ENCODE data around the gene DPF1.

DPF1 gene

GRCh38 chr19:38216785-38217641 is 7.0 kb downstream of the DPF1 start:
- Histone ChIP-seq H3K4me3 (ENCODE audit: low read depth in 1 of 2, low read length in 2 of 2) (no peak overlapping the region), H3K9ac (ENCODE audit: low read length) (no peak overlapping the region), H3K27ac (ENCODE audit: low read depth, low read length) (no peak overlapping the region), H3K36me3 (ENCODE audit: insufficient read depth, low read length) (no peaks in the 10 kb centered on the region), H3K27me3 (ENCODE audit: control insufficient read depth in 1 of 2, insufficient read depth in 2 of 2, low read length in 2 of 2) (peaks cover 7 to 26% of the 10 kb centered on the region in 2 donors), H3K4me1 (ENCODE audit: insufficient read depth, low read length) (no peaks in the 10 kb centered on the region), H3K9me3 (ENCODE audit: low read length) (no peaks in the 10 kb centered on the region)

GRCh38 chr19:38213911-38214625 is 10.0 kb downstream of the DPF1 start:
- H3K27ac ChIP-seq (ENCODE audit: low read depth, low read length): no peak overlapping the region
- H3K4me1 ChIP-seq (ENCODE audit: insufficient read depth, low read length): peaks cover 19% of the 10 kb centered on the region
- H3K9ac ChIP-seq (ENCODE audit: low read length): no peak overlapping the region
- peaks cover 9 to 48% of the 10 kb centered on the region in 2 donors for H3K27me3 ChIP-seq (ENCODE audit: control insufficient read depth in 1 of 2, insufficient read depth in 2 of 2, low read length in 2 of 2)
- H3K9me3 ChIP-seq (ENCODE audit: low read length): no peaks in the 10 kb centered on the region
- no peak overlapping the region for H3K4me3 ChIP-seq (ENCODE audit: low read depth in 1 of 2, low read length in 2 of 2)
- no peaks in the 10 kb centered on the region for H3K36me3 ChIP-seq (ENCODE audit: insufficient read depth, low read length)

- Histone ChIP-seq H3K9me3 (ENCODE audit: low read length) (no peaks in the 10 kb centered on the region), H3K4me3 (ENCODE audit: low read depth in 1 of 2, low read length in 2 of 2) (no peak overlapping the region), H3K27me3 (ENCODE audit: control insufficient read depth in 1 of 2, insufficient read depth in 2 of 2, low read length in 2 of 2) (peaks cover 12 to 44% of the 10 kb centered on the region in 2 donors), H3K9ac (ENCODE audit: low read length) (no peak overlapping the region), H3K4me1 (ENCODE audit: insufficient read depth, low read length) (peaks cover 19% of the 10 kb centered on the region), H3K27ac (ENCODE audit: low read depth, low read length) (no peak overlapping the region), H3K36me3 (ENCODE audit: insufficient read depth, low read length) (no peaks in the 10 kb centered on the region)
Observed at GRCh38 chr19:38213469-38213868, 10.6 kb downstream of the DPF1 start.

GRCh38 chr19:38211766-38212165 is 12.3 kb downstream of the DPF1 start:
- H3K4me3 ChIP-seq (ENCODE audit: low read depth in 1 of 2, low read length in 2 of 2): no peak overlapping the region
- peaks cover 12 to 35% of the 10 kb centered on the region in 2 donors for H3K27me3 ChIP-seq (ENCODE audit: control insufficient read depth in 1 of 2, insufficient read depth in 2 of 2, low read length in 2 of 2)
- H3K9me3 ChIP-seq (ENCODE audit: low read length): no peaks in the 10 kb centered on the region
- peaks cover 19% of the 10 kb centered on the region for H3K4me1 ChIP-seq (ENCODE audit: insufficient read depth, low read length)
- H3K36me3 ChIP-seq (ENCODE audit: insufficient read depth, low read length): no peaks in the 10 kb centered on the region
- H3K27ac ChIP-seq (ENCODE audit: low read depth, low read length): no peak overlapping the region
- no peak overlapping the region for H3K9ac ChIP-seq (ENCODE audit: low read length)

- no peak overlapping the region for H3K4me3 ChIP-seq (ENCODE audit: low read depth in 1 of 2, low read length in 2 of 2)
- H3K27ac ChIP-seq (ENCODE audit: low read depth, low read length): no peak overlapping the region
- no peaks in the 10 kb centered on the region for H3K9me3 ChIP-seq (ENCODE audit: low read length)
- peaks cover 12 to 35% of the 10 kb centered on the region in 2 donors for H3K27me3 ChIP-seq (ENCODE audit: control insufficient read depth in 1 of 2, insufficient read depth in 2 of 2, low read length in 2 of 2)
- peaks cover 19% of the 10 kb centered on the region for H3K4me1 ChIP-seq (ENCODE audit: insufficient read depth, low read length)
- H3K36me3 ChIP-seq (ENCODE audit: insufficient read depth, low read length): no peaks in the 10 kb centered on the region
- H3K9ac ChIP-seq (ENCODE audit: low read length): no peak overlapping the region
Observed at GRCh38 chr19:38211151-38211591, 12.9 kb downstream of the DPF1 start.

GRCh38 chr19:38210458-38210987 is 13.5 kb downstream of the DPF1 start:
- H3K4me1 ChIP-seq (ENCODE audit: insufficient read depth, low read length): peaks cover 19% of the 10 kb centered on the region
- no peak overlapping the region for H3K27ac ChIP-seq (ENCODE audit: low read depth, low read length)
- no peaks in the 10 kb centered on the region for H3K9me3 ChIP-seq (ENCODE audit: low read length)
- no peak overlapping the region for H3K9ac ChIP-seq (ENCODE audit: low read length)
- no peaks in the 10 kb centered on the region for H3K36me3 ChIP-seq (ENCODE audit: insufficient read depth, low read length)
- no peak overlapping the region for H3K4me3 ChIP-seq (ENCODE audit: low read depth in 1 of 2, low read length in 2 of 2)
- H3K27me3 ChIP-seq (ENCODE audit: control insufficient read depth in 1 of 2, insufficient read depth in 2 of 2, low read length in 2 of 2): peaks cover 12 to 35% of the 10 kb centered on the region in 2 donors

- Histone ChIP-seq H3K27me3 (ENCODE audit: control insufficient read depth in 1 of 2, insufficient read depth in 2 of 2, low read length in 2 of 2) (peaks cover 12 to 35% of the 10 kb centered on the region in 2 donors), H3K4me1 (ENCODE audit: insufficient read depth, low read length) (peaks cover 19% of the 10 kb centered on the region), H3K27ac (ENCODE audit: low read depth, low read length) (no peak overlapping the region), H3K9ac (ENCODE audit: low read length) (no peak overlapping the region), H3K4me3 (ENCODE audit: low read depth in 1 of 2, low read length in 2 of 2) (no peak overlapping the region), H3K9me3 (ENCODE audit: low read length) (no peaks in the 10 kb centered on the region), H3K36me3 (ENCODE audit: insufficient read depth, low read length) (no peaks in the 10 kb centered on the region)
Observed at GRCh38 chr19:38209671-38210457, 14.2 kb downstream of the DPF1 start.

GRCh38 chr19:38209152-38209551 is 14.9 kb downstream of the DPF1 start:
- H3K4me3 ChIP-seq (ENCODE audit: low read depth in 1 of 2, low read length in 2 of 2): no peak overlapping the region

GRCh38 chr19:38208571-38208970 is 15.5 kb downstream of the DPF1 start:
- H3K4me3 ChIP-seq (ENCODE audit: low read depth in 1 of 2, low read length in 2 of 2): no peak overlapping the region
- H3K4me1 ChIP-seq (ENCODE audit: insufficient read depth, low read length): peaks cover 19% of the 10 kb centered on the region
- H3K9me3 ChIP-seq (ENCODE audit: low read length): no peaks in the 10 kb centered on the region
- H3K36me3 ChIP-seq (ENCODE audit: insufficient read depth, low read length): no peaks in the 10 kb centered on the region
- no peak overlapping the region for H3K27ac ChIP-seq (ENCODE audit: low read depth, low read length)
- H3K27me3 ChIP-seq (ENCODE audit: control insufficient read depth in 1 of 2, insufficient read depth in 2 of 2, low read length in 2 of 2): peaks cover 8 to 25% of the 10 kb centered on the region in 2 donors
- H3K9ac ChIP-seq (ENCODE audit: low read length): no peak overlapping the region

More at GRCh38 chr19:38209152-38209551, 14.9 kb downstream of the DPF1 start:
- peaks cover 12 to 31% of the 10 kb centered on the region in 2 donors for H3K27me3 ChIP-seq (ENCODE audit: control insufficient read depth in 1 of 2, insufficient read depth in 2 of 2, low read length in 2 of 2)
- no peaks in the 10 kb centered on the region for H3K9me3 ChIP-seq (ENCODE audit: low read length)
- H3K27ac ChIP-seq (ENCODE audit: low read depth, low read length): no peak overlapping the region
- peaks cover 19% of the 10 kb centered on the region for H3K4me1 ChIP-seq (ENCODE audit: insufficient read depth, low read length)
- no peaks in the 10 kb centered on the region for H3K36me3 ChIP-seq (ENCODE audit: insufficient read depth, low read length)
- no peak overlapping the region for H3K9ac ChIP-seq (ENCODE audit: low read length)

- Histone ChIP-seq H3K4me1 (ENCODE audit: insufficient read depth, low read length) (peaks cover 19% of the 10 kb centered on the region), H3K4me3 (ENCODE audit: low read depth in 1 of 2, low read length in 2 of 2) (no peak overlapping the region), H3K27ac (ENCODE audit: low read depth, low read length) (no peak overlapping the region), H3K9ac (ENCODE audit: low read length) (no peak overlapping the region), H3K27me3 (ENCODE audit: control insufficient read depth in 1 of 2, insufficient read depth in 2 of 2, low read length in 2 of 2) (peaks cover 8 to 23% of the 10 kb centered on the region in 2 donors), H3K9me3 (ENCODE audit: low read length) (no peaks in the 10 kb centered on the region), H3K36me3 (ENCODE audit: insufficient read depth, low read length) (no peaks in the 10 kb centered on the region)
Observed at GRCh38 chr19:38207543-38207942, 16.5 kb downstream of the DPF1 start.

GRCh38 chr19:38206928-38207327 is 17.1 kb downstream of the DPF1 start:
- H3K4me3 ChIP-seq (ENCODE audit: low read depth in 1 of 2, low read length in 2 of 2): no peak overlapping the region
- peaks cover 19% of the 10 kb centered on the region for H3K4me1 ChIP-seq (ENCODE audit: insufficient read depth, low read length)
- H3K9ac ChIP-seq (ENCODE audit: low read length): no peak overlapping the region
- no peaks in the 10 kb centered on the region for H3K9me3 ChIP-seq (ENCODE audit: low read length)
- H3K27me3 ChIP-seq (ENCODE audit: control insufficient read depth in 1 of 2, insufficient read depth in 2 of 2, low read length in 2 of 2): peaks cover 8 to 23% of the 10 kb centered on the region in 2 donors
- no peaks in the 10 kb centered on the region for H3K36me3 ChIP-seq (ENCODE audit: insufficient read depth, low read length)
- H3K27ac ChIP-seq (ENCODE audit: low read depth, low read length): no peak overlapping the region
